GM18873 (cell line): Measurements from ENCODE around the gene KRTAP5-9.
"Not testable (repeated sequence)": the region's sequence is repeated elsewhere in the genome, so short reads cannot be mapped to it uniquely, and the experiment has no call there.

Experiments
- ATAC-seq: cut with Tn5 transposase; IDR thresholded peaks from one replicate; pipeline ENCODE4 v1.9.1; 2021; ENCODE audit warnings: mild to moderate bottlenecking, moderate library complexity, moderate number of reproducible peaks; ENCODE audit not compliant: unreplicated experiment, low FRiP score

The KRTAP5-9 gene

GRCh38 chr11:71548120-71548519, at the start of gene KRTAP5-9:
TSS of gene KRTAP5-9 (plus strand) at chr11:71548420. CDS start at chr11:71548658, 238 bp downstream.
- no peak for ATAC-seq

- ATAC-seq = no peak
Observed at GRCh38 chr11:71499125-71499524, 49.1 kb upstream of the KRTAP5-9 start.

- no peak for ATAC-seq
Observed at GRCh38 chr11:71499546-71499945, 48.7 kb upstream of the KRTAP5-9 start.

- ATAC-seq = no peak
Observed at GRCh38 chr11:71500601-71501021, 47.6 kb upstream of the KRTAP5-9 start.

- ATAC-seq = no peak
Observed at GRCh38 chr11:71501071-71501985, 46.9 kb upstream of the KRTAP5-9 start.

- no peak for ATAC-seq
Observed at GRCh38 chr11:71502026-71502425, 46.2 kb upstream of the KRTAP5-9 start.

- ATAC-seq = no peak
Observed at GRCh38 chr11:71502871-71503435, 45.3 kb upstream of the KRTAP5-9 start.

GRCh38 chr11:71504531-71504930, 43.7 kb upstream of the KRTAP5-9 start:
- ATAC-seq = no peak

GRCh38 chr11:71505001-71505400, 43.2 kb upstream of the KRTAP5-9 start:
- ATAC-seq = no peak

GRCh38 chr11:71505781-71506180, 42.4 kb upstream of the KRTAP5-9 start:
- no peak for ATAC-seq

- no peak for ATAC-seq
Observed at GRCh38 chr11:71507102-71507501, 41.1 kb upstream of the KRTAP5-9 start.

- ATAC-seq = no peak
Observed at GRCh38 chr11:71518506-71519471, 29.4 kb upstream of the KRTAP5-9 start.

GRCh38 chr11:71519546-71519945, 28.7 kb upstream of the KRTAP5-9 start:
- ATAC-seq = no peak

- no peak for ATAC-seq
Observed at GRCh38 chr11:71525188-71525937, 22.9 kb upstream of the KRTAP5-9 start.

- no peak for ATAC-seq
Observed at GRCh38 chr11:71525938-71526495, 22.2 kb upstream of the KRTAP5-9 start.

GRCh38 chr11:71526796-71527575, 21.2 kb upstream of the KRTAP5-9 start, which contains the start of gene KRTAP5-7:
TSS of gene KRTAP5-7 (plus strand) at chr11:71527267. CDS start at chr11:71527301, 34 bp downstream.
- not testable (repeated sequence) for ATAC-seq

GRCh38 chr11:71527576-71528210, 20.5 kb upstream of the KRTAP5-9 start:
- ATAC-seq = no peak

- no peak for ATAC-seq
Observed at GRCh38 chr11:71530602-71531001, 17.6 kb upstream of the KRTAP5-9 start.
